Activated naive CD4-positive, alpha-beta T cell (primary cell): ENCODE measurements around the gene GRAP2.
A peak's percentile ranks its signal among the peaks of the same experiment; 100 is the strongest.
"Not testable (repeated sequence)": the region's sequence is repeated elsewhere in the genome, so short reads cannot be mapped to it uniquely, and the experiment has no call there.

Experiments used
- DNase-seq, 4 experiments: peaks; one replicate each; lab custom pipeline; 2025; lab: John Stamatoyannopoulos, UW

The GRAP2 gene

DNA sequence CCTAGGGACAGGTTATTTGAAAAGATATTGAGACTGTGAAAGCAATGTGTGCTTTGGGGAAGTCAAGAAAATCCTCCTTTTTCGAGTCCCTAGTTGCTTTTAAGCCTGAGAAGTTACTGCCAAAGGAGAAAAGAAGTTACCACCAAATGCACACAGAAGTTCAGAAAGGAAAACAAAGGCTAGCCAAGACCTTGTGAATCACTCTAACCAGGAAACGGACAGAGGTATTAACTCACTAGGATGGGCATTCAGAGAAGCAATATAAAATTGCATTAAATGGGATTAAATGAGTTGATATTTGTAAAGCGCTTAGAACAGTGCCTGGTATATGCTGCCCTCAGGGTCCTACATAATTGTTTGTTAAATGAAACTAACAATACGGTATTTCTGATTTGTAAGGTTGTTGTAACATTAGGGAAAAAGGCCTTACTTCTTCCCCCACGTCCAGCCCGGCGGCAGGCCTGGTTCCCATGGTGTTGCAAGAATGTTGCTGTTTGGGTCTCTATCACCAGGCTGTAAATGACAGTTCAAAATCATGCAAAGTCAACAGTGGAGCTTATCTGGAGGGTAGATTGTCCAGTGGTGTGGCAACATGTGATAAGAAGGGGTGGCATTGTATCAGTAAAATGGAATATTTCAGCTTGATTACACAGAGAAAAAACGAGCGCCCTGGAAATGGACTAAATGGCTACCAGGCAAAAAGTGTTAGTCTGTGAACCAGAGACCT, 66.4 kb downstream of the GRAP2 start:
- no peak for DNase-seq

DNA sequence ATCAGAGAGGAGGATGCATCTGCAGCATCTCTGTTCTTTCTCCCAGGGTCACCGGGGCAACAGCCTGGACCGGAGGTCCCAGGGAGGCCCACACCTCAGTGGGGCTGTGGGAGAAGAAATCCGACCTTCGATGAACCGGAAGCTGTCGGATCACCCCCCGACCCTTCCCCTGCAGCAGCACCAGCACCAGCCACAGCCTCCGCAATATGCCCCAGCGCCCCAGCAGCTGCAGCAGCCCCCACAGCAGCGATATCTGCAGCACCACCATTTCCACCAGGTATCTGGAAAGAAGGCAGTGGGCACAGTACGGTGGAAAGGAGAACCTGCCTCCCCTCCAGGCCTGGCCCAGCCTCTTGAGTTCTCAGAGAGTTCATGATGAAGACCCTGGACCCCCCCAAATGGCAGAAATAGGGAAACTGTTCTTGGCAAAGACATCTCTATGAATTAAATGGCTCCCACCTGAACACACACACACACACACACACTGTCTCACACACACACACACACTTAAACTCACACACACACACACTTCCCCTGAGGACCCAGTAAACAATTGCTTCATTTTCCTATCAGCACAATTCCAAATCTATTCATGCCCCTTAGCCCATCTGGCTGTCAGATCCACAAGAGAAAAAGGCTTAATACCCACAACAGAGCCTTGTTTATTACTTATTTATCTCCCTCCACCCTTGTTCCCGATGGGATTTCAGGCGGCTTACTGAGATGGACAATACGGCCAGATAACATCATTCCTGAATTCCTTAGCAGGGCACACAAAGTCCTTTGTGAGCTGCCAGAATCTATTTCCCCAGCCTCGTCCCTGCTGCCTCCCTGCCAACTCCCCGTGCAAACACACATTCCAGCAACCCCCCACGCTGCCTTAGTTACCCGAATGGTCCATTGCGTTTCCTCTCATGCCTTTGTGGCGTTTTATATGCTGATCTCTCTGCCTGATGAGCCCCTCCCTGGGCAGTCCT, 67.4 kb downstream of the GRAP2 start:
- no peak for DNase-seq

DNA sequence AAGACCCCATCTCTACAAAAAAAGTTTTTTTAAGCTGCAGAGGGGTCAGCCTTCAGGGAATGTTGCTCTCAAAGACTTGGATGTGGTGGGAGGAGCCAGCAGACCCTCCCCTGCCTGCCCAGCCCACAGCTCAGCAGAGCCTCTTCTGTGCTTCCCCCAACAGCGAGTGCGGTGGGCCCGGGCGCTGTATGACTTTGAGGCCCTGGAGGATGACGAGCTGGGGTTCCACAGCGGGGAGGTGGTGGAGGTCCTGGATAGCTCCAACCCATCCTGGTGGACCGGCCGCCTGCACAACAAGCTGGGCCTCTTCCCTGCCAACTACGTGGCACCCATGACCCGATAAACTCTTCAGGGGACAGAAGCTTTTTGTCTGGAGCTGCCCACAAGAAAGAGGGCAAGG, 69.9 kb downstream of the GRAP2 start:
- no peak for DNase-seq

DNA sequence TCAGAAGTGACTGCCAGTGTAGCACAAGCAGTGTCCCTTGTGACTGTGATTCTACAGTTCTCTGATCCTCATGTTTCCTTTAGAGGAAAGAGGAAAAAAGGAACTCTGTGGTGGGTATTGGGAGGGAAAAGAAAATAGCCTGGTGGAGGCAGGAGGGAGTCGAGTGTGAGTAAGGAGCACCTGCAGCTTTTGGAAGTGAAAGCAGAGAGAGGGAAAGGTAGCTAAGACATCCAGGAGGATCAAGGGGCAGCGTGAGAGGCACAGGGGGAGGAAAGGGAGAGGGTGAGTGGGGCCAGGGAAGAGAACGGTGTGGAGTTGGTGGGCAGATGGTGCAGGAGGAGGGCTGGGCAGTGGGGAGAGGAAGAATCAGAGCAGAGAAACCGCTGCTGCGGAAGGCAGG, 71.8 kb downstream of the GRAP2 start:
- DNase-seq, result no peak

DNA sequence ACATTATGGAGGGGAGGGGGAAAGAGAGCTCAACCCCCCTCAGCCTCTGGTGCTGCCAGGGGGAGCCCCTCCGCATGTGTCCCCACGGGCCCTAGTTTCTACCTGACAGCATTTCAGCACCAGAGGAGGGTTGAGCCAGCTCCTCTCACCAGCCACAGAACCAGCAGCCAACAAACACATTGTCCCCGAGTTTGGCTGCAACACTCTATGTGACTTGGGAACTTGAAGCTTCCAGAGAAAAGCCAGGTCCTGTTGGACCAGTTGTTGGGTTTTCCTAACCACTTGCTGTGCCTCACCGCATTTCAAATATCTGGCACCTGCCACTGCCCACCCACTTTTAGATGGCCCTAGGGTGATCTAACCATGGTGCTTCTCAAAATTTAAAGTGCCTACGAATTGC, 72.8 kb downstream of the GRAP2 start:
- no peak for DNase-seq

DNA sequence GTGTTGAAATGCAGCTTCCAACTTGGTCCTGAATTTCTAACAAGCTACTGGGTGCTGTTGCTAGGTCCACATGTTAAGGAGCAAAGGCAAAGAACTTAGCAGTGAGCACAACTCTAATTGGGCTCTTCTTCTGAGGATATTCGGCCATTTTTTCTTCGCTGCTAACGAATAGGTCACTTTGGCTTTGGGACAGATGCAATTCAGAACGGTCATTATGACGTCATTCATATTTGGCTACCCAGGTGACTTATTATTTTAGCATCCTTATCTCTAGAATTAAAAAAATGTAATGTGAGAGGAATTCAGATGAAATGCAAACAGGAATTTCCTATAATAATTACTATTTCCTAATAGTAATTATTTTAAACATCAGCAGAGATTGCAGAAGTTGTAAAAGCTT, 73.2 kb downstream of the GRAP2 start:
- DNase-seq, result no peak

DNA sequence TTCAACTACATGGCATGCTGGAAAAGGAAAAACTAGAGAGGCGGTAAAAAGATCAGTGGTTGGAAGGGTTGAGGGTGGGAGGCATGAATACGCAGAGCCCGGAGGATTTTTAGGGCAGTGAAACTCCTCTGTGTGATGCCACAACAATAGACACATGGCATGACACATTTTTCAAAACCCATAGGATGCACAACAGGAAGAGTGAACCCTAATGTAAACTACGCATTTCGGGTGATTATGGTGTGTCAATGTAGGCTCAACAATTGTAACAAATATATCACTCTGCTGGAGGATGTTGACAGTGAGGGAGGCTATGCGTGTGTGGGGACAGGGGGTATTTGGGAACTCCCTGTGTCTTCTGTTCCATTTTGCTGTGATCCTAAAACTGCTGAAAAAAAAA, 78.2 kb downstream of the GRAP2 start:
- DNase-seq, result no peak

DNA sequence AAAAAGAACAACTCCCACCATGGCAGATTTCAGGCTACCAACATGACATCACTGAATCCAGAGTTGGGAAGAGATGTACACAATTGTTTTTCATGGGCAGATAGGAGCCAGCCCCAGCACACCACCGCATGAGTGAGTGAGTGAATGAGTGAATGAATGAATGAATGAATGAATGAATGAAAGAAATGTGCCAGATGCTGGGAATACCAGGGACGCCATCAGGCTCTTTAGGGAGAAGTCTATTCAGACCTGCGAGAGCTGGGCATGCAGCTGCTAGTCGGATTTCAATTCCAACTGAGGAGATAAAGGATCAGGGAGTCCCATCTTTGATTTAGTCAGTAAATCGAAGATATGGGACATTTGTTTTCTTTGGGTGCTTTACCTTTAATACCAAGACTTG, 78.6 kb downstream of the GRAP2 start:
- no peak for DNase-seq

DNA sequence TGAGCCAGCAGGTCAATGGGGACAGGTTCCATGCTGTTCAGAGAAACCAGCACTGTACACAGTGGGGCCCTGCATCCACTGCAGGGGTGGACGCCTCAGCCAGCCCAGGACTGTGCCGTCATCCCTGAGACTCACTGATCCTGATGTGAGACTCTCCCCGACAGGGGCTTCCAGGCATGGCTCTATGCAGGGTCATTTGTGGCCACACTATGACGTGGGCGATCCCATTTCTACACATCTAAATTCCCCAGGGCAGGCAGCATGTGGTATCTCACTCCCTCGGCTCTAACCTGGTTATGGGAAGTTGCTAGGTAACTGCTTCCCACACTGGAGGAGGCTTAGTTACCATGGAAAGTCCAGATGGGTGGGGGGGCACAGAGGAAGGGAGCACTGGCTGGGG, 79.7 kb downstream of the GRAP2 start:
- DNase-seq, result no peak

DNA sequence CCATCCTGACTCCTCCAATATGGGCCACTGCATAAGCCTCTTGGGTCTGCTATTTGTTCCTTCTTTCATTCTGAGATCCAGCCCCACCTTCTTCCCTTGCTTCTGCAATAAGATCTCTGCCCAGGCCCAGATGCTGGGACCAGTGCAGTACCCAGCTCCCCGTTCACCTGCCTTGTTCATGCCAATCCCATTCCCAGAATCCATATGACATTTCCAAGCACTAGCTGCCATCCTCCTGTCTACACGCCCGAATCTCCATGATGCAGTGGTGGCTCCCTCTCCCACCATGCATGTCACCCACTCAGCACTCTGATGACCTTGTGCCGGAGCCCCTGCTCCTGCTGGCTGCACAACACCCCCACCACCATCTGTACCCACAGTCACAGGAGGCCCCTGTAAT, 82.5 kb downstream of the GRAP2 start:
- no peak for DNase-seq

DNA sequence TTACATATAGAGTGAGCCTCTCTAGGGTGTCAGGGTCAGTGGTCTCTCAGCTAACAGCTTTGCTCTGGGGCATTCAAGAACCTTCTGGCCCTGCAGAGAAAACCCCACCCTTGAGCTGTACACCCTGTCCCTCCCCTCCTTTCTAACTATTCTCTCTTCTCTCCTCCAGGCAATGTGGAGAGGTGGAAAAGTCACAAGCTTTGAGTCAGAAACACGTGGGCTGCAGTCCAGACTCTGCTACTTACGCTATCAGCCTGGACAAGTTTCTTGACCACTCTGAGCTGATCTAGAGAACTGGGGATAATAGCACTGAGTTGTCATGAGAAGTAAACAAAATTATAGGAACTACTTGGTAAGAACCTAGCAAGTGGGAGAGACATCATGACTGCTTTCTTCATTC, 83.1 kb downstream of the GRAP2 start:
- DNase-seq, result no peak

DNA sequence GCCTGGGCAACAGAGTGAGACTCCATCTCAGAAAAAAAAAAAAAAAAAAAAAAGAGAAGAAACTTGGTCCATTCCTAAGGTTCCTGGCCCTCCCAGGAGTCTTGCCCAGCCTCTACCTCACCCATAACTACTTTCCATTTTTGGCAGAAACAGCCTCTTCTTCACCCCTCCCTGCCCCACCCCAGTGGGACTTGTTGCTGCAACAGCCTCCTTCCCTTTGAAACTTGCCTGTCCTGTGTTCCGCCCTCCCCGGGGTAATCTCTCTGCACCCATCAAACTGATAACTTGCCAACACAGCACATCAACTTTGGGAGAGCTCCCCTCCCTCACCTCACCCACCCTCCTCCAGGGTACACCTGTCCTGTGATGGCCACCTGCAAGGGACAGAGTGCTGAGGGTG, 83.9 kb downstream of the GRAP2 start:
- no peak for DNase-seq

DNA sequence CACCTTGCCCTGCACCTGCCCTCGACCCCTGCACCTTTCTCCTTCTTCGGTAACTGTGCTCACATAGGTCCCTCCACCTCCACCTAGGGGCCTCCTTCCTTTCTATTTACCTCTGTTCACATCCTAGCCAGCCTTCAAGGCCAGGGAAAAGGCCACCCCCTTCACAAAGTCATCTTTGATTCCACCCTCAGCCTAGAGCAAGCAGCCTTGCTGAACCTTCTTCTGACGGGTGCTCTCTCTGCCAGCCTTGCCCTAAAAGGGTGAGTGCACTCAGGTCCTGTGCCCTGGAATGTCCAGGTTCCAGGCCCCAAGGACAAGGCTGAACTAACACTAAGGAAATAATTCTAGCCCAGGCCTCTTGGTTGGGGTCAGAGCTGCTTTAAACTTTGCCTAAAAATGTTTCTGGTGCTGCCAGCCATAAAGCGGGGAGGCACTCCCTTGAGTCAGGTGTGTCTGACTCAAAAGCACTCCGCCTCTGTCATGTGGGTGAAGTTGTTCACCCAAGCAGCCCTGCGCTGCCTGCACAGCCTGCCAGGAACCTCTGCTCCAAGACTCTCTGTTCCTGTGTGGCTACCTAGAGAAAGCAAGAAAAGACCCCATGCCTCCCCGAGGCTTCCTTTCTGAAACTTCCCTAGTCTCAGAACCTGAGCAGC, 84.6 kb downstream of the GRAP2 start:
- DNase-seq, result peak in 1 of 4 experiments; percentile 19

DNA sequence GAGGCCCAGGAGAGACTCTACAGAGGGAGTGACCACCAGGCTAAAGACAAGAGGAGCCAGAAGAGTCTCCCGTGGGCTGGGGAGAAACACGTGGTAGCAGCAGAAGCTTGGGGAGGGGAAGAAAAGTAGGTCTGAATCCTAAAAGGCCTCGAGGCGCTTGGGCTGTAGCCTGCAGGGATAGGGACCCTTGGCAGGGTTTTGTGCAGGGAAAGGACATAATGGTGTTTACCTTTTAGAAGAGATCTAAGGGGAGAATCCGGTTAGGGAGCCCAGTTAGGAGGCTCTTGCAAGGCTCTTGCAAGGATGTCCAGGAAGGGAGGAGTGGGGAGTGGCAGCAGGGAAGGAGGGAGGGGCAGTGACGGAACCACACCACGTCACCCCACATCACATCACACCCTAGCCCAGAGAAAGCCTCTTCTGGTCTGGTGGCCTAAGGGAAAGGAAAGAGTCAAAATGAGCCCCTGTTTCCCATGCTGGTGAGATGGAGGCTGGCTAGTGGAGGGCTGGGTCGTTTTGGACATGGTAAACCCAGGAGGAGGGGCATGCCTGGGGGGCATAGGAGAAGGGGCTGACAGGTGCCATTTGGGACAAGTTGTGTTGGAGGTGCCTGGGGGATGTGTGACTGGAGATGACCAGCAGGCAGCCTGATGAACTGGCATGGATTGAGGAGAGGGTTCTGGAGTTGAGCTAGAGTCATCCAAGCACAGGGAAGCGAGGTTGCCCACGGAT, 87.7 kb downstream of the GRAP2 start:
- no peak for DNase-seq

DNA sequence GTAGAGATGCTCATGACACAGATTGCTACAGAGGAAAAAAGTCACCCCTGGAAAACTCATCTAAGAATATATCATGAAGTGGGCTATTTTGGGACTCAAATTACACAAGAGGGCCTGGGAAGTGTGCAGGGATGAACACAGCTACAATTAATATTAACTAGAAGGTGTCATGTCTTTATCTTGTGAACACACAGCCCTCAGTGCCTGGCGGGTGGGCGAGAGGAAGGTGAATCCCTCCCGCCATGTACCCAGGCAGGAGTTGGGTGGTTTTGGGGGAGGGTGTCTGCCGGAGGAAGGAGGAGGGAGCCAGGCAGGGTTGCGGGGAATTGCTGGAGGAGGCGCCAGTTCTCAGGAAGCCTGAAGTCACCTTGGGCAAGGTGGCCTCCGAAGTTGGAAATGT, 88.7 kb downstream of the GRAP2 start:
- DNase-seq, result no peak

DNA sequence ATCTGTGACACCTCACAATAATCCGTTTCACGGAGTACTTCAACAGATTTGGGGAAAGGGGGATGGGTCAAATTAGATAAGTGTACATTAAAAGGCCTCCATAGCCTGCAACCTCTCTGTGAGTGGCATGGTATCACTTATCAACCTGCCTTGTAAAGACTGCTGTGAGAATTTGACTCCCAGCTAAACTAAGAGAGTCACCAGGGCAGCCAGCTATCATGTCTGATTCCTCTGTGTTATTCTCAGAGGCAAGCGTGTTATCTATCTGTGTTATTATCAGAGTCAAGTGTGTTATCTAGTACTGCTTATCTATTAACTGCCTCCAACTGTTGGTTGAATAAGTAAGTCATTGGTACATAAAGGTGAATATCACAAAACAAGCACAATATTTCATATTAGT, 89.8 kb downstream of the GRAP2 start:
- DNase-seq, result no peak

DNA sequence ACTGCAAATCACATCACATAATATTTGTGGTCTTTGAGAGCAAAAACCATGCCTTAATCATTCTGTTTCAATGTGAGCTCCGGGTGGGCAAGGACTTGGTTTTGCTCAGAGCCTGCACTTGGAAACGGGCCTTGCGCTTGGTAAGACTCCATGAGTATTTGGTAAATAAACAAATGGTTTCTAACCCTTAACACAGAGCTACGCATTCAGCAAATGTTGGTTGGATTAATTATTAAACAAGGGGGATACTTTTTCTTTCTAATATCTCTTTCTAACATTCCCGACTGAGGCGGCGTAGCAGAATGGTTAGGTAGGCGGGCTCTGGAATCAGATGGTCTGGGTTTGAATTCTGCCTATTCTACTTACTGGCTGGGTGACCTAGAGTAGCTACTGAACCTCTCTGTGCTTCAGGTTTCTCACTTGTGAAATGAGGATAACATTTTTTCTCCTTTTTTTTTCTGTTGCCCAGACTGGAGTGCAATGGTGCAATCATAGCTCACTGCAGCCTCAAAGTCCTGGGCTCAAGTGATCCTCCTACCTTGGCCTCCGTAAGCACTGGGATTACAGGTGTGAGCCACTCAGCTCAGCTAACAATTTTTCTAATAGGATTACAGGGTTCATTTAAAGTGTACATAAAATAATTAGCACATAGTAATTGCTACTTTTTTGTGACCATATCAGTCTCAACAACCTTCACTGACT, 90.4 kb downstream of the GRAP2 start:
- no peak for DNase-seq

DNA sequence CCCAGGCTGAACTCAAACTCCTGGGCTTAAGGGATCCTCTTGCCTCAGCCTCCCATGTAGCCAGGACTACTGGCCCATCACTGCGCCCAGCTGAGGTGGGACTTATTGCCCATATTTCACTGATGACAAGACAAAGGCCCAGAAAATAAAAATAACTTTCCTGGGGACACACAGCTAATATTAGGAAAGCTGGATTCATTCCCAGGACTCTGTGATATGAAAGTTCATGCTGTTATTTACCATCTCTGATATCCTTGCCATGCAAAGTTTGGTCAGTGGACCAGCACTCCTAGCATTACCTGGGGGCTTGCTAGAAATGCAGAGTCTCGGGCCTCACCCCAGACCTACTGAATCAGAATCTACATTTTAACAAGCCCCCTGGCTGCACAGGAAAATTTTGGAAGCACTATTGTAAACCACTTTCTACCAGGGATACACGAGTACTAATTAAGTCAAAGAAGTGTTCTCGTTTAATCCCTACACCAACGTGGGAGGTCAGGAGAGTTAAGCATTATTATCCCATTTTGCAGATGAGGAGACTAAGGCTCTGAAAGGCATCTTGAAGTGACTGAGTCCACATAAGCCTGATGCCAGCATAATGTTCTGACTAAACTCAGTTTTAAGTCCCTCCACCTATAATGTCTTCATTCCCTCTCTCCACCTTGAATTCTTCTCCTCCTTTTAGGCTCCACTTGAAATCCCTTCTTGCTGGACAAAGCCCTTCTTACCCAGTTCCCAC, 91.4 kb downstream of the GRAP2 start:
- DNase-seq, result no peak

DNA sequence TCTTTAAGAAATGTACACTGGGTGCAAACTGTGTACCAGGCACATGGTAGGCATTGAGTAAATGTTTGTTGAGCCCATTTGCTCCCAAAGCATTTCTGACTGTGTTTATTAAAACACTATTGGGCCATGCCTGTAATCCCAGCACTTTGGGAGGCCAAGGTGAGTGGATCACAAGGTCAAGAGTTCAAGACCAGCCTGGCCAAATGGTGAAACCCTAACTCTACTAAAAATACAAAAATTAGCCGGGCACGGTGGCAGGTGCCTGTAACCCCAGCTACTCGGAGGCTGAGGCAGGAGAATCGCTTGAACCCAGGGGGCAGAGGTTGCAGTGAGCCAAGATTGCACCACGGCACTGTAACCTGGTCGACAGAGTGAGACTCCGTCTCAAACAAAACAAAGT, 92.0 kb downstream of the GRAP2 start:
- not testable (repeated sequence) for DNase-seq

DNA sequence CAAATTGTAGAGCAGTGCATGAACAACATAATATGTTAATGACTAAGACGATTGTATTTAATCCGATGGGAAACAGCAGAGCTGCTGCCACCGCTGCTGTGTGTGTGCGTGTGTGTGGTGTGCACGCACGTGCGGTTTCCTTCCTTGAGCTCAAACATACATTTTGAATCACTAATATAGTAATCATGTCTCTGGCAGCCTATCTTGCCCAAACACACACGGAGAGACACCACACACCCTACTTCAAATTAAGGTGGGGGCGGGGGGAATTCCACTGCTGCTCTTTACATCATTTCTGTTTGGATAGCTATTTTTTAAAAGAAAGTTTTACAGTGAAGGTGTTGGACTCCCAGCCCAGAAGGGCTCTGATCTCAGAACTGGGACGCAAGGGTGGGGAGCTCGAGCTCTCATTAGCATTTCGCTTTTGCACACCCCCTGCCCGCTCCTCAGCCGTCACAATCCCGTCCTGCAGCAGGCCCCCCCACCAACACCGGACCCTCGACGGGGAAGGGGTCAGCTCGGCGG, 93.2 kb downstream of the GRAP2 start:
- DNase-seq, result peak in 3 of 4 experiments; percentile 17 to 53 (median 26)
